NK-92 treated with Interleukin-12 subunit alpha and Interleukin-12 subunit beta, amount 100 ng/mL, for 24 hours (cell line): Measurements from ENCODE around the gene PPP1R26.
"Not testable (repeated sequence)": the region's sequence is repeated elsewhere in the genome, so short reads cannot be mapped to it uniquely, and the experiment has no call there.

Source experiments
- DNase-seq: peaks from one replicate; lab custom pipeline; 2025; lab: John Stamatoyannopoulos, UW

The PPP1R26 gene

DNA sequence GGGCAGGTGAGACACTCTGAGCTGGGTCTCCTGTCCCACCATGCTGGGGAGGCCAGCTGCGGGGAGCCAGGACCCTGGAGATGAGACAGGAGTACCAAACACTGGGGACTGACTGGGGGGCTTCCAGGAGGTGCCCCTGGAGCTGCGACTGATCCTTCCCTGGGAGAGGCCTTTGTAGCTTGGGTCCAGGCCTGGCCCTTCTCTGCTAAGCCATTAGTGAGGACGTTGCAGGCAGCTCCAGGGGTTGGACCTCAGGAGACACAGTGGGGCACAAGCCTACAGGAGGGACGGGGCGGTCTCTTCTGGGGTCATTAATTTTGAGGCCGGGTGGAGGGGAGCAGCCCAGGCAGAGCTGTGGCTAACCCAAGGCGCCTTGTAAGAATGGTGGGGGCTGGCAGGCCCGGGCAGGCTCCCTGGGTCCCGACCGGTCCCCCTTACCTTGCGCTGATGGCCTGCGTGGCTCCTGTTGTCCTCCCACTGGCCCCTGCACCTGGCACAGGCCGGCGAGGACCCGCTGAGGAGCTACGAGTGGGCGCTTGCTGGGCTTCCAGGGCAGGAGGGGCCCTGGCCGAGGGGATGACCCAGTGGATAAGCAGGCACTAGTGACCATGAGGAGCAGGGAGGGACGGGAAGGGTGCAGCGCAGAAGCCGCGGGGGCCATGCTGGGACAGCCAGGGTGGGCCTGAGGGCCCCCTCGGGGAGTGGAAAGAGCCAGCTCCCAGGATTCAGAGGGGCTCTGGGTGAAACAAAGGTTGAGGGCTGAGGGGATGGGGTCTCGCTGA, 26.0 kb downstream of the PPP1R26 start:
- no peak for DNase-seq

DNA sequence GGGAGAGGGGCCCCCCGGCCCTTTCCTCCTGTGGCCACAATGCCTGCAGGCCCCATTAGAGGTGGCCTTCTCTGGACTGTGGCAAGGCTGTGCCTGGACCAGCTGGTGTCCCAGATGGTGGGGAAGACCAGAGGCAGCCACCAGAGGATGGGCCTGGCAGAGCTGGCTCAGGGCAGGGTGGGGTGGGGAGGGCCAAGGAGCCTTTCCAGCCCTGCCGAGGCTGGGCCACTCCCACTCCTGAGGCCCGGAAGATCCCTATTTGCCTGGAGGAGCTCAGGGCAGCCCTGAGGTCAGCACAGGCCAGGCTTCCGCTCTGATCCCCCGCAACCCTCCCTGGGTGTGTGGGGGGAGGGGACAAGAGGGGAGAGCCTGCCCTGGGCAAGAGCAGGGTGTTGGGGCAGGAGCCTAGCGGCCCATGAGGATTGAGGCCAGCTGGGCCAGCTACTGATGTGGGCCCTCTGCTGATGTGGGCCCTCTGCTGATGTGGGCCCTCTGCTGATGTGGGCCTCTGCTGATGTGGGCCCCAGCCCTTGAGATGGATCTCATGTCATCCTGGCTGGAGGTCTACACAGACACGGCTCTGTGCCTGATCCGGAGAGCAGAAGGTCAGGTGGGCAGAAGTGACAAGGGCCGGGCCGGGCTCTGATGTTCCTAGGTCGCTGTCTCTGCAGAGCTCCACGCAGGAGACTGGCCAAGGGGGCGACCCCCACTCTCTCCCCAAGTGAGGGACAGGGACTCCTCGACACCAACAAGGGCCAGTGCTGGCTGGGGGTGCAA, 26.9 kb downstream of the PPP1R26 start:
- no peak for DNase-seq

DNA sequence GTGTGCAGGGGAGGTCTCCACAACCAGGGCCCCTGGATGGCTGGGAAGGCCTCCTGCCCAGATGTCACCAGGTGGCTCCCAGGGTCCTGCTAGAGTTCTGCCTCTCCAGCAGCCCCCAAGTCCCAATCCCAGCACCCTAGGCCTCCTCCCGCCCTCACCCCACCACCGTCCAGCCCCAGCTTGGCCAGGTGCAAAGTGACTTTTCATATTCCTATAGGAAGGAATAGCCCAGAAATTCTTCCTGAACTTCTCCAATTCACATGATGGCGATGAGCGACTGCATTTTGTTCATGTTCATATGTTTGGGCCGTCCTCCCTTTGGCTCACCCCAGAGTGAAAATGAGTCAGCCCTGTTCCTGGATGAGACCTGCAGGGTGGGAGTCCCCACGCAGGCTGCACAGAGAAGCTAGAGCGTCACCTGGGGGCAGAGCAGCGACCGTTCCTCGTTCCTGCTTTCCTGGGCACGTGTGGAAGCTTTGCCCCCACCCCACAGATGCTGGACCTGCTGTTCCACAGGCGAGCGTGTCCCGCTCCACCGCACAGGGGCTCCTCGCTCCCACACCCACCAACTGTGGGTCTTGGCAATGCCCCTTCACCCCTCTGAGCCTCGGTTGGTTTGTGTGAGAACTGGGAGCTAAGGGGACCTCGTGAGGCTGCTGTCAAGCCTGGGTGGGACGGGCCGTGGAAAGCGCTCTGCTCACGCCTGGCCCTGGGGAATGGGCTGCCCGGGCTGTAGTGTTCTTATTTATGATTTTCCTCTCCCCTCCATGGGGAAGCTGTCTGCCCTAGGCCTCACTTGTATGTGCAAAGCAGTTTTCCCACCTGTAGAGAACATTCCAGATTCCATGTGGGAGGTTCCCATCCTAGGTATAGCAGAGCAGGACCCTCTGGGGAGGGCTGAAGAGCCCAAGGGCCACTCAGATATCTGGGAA, 27.8 kb downstream of the PPP1R26 start:
- DNase-seq: no peak

DNA sequence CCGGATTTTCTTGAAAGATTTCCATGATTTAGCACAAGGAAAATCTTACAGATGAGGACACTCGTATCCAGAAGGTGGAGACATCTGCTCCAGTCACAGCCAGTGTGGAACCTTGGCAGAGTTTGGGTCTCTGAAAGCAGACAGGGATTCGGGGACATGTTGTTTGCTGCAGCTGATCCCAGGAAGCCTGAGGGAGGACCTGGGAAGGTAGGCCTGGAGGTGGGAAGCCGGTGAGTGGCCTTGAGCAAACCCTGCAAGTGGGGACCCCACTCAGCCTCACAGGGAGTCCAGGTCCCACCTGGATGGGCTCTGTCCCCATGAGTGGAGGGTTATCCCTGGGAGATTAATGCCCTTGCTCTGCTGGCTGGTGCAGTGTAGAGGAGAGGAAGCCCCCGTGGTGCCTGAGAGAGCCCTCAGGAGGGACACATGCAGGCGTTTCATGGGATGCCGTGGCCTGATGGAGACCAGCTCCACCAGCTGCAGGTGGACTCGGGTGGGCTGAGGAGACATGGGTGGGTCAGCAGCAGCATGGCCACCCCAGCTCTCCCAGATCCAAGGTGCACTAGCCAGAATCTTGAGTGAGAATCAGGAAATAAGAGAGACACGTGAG, 28.7 kb downstream of the PPP1R26 start:
- no peak for DNase-seq

DNA sequence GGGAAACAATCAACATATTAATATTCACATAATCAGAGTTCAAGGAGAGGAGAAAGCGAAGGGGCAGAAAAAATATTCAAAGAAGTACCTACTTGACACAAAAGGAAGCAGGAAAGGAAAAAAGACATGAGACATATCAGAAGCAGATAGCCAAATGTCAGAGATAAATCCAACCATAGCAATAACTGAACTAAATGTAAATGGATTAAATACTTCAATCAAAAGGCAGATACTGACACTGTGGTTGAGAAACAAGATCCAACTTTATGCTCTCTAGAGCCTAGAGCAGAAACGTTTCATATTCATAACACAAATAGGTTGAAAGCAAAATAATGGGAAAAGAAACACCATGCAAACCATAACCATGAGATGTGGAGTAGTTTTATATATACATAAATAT, 29.9 kb downstream of the PPP1R26 start:
- DNase-seq: no peak

DNA sequence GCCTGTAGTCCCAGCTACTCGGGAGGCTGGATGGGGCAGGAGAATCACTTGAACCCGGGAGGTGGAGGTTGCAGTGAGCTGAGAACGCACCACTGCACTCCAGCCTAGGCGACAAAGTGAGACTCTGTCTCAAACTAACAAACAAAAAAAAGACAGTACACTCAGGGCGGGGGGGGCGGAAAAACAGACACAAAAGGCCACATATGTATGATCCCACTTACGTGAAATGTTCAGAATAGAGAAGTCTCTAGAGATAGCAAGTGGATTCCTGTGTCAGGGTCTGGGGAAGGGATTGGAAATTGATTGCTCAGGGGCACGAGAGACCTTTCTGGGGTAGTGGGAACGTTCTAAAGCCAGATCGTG, 32.6 kb downstream of the PPP1R26 start:
- no peak for DNase-seq

DNA sequence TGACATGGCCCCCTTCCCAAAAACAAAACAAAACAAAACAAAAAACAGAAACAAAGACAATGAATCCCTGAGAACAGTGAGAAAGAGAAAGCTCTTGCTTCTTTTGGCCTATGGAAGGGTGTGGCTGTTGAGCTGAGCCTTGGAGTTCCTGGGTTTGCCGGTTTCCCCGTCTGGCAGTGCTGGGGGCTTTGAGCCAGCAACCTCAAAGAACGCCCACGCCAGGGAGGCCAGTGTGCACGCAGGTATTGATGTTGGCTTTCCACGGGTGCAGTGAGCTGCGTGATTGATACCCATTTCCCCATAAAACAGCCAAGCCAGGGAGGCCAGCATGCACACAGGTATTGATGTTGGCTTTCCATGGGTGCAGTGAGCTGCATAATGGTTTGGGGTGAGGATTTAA, 33.3 kb downstream of the PPP1R26 start:
- no peak for DNase-seq

DNA sequence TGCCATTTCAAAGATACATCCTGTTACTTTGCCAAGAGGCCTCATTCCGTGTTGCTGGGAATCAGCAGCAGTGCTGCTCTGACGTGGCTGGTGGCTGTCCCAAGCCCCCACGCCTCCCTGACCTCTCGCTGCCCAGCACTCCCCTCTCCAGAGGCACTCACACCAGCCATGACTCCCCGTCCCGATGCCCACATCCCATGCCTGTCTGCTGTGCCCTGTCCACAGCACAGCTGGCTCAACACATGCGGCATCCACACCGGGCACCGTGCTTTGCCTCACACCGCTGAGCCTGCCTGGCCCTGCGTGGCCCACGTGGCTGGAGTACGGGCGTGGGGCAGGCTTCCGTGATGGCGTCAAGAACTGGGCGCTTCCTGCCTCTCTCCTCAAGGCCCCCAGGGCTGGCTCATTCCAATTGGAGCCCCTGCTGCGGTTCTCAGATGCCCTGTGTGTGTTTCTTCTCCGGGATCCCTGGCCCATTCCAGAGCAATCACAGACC, 33.8 kb downstream of the PPP1R26 start:
- no peak for DNase-seq

DNA sequence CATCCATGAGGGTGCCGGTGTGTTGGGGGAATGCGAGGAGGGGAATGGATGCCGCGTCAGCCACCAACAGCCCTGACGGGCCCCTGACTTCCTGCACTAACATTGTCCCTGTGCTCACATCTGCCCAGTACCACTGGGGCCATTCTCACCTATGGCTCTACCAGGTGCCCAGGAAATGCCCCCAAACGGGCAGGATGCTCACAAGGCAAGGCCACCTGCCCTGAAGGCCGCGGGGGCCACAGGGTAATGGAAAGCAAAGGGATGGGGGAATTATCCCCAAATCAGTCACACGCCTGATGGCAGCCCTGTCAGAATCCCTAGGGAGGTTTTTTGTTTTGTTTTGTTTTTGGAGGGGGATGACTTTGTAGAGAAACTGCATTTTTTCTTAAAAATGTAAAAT, 34.3 kb downstream of the PPP1R26 start:
- not testable (repeated sequence) for DNase-seq

DNA sequence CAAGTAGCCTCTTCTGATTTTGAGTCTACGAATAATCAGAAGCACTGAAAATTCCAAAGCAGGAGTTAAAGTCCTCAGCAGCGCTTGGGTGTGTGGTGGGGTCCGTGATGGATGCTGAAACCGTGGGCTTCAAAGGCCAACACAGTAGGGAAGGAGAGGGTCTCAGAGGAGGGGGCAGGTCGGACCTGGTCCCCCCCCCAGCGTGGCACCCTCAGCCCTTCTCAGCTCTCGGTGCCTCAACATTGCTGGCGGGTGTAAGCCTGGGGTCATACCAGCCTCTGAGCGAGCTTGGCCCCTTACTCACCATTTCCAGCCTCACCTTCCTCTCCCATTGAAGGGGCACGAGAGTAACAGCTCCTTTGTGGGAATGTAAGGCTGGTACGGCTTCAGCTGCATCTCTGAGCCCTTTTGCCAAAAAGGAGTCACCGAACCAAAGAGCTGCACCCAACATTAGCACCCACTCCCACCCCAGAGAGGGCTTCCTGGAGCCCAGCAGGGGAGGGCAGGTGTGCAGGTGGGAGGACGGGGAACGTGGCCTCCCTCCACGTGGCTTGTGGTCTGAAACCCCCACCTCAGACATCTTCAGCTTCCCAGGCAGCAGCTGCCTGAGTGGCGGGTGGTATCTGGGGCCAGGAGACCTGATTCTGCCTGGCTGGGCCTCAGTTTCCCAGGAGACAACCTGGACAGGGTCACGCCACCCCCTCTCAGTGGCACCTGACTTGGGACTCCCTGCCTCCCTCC, 34.9 kb downstream of the PPP1R26 start:
- no peak for DNase-seq

DNA sequence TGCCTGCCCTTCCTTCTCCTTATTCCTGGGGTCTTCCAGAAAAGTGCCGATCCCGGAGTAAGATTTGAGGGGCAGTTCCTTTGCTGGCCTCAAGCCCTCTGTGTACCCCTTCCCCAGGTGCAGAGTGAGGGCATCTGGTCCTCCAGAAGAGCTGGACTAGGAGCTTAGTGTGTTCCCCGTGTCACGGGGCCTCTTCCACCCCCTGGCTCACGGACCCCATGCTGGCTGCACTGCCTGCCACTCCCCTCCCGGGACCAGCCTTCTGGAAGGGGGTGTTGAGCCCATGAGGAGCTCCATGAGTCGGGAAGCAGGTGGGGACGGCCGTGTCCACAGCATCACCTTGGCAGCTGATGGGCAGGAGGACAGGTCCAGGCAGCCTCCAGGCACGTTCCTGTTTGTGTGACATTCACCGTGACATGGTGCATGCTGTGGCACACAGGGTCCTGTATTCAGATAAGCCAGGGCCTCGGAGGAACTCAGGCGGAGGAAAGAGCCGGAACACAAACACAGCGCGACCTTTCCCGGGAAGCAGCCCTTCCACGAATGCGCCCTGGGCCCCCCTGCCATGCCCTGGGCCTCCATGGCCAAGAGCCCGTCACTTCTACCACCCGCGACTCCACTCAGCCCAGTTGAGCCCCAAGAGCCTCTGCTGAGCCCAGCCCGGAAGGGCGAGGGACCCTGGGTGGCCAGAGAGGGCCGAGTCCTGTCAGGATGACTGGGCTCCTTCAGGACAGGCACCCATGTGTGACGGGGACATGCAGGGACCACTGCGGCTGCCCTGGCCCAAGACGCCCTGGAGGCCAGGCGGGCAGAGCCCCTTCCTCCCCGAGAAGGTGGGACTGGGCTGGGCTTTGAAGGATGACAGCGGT, 35.7 kb downstream of the PPP1R26 start:
- no peak for DNase-seq

DNA sequence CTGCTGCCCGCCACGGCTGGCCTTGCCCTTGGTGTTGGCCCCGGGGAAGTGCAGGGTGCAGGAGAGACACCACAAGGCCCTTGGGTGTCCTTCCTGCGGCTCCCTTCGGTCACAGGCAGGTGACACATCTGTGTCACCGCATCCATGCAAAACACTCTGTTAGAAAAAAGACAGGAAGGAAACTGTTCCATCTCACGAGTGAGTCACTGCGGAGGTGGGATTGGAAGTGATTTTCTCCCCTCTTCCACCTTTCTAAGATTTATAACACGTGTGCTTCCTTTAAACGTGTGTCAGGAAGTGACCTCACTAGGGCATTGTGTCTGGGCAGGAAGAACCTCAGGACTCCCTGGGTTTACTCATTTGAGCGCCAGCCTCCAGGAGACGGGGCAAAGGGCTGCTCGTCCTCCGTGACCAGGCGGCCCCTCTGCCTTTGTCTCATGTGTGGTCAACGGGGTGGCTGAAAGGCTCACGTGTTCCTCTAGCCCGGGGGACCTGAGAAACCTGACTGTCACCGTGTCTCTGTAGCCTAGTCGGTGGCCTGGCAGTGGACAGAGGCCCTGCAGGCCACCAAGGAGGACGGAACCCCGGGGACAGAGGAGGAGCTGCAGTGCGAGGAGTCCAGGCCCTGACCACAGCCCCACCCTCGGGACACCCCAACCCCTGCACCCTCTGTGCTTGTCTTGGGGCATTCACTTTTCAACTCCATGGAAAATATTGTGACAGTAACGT, 36.7 kb downstream of the PPP1R26 start:
- DNase-seq: no peak

DNA sequence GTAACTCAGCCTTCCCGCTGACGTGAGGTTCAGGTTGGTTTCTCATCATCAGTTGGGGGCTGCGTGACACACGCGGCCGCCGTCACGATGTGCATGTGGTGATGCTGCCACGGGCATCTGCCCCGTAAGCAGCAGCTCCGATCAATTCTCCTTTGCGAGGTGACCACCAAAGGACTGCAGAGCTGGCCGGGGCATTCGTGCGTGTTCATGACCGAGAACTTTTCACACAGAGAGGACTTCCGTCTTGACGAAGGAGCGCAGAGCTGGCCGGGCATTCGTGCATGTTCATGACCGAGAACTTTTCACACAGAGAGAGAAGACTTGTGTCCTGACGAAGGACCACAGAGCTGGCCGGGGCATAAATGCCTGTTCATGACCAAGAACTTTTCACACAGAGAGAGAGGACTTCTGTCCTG, 37.8 kb downstream of the PPP1R26 start:
- DNase-seq: no peak

DNA sequence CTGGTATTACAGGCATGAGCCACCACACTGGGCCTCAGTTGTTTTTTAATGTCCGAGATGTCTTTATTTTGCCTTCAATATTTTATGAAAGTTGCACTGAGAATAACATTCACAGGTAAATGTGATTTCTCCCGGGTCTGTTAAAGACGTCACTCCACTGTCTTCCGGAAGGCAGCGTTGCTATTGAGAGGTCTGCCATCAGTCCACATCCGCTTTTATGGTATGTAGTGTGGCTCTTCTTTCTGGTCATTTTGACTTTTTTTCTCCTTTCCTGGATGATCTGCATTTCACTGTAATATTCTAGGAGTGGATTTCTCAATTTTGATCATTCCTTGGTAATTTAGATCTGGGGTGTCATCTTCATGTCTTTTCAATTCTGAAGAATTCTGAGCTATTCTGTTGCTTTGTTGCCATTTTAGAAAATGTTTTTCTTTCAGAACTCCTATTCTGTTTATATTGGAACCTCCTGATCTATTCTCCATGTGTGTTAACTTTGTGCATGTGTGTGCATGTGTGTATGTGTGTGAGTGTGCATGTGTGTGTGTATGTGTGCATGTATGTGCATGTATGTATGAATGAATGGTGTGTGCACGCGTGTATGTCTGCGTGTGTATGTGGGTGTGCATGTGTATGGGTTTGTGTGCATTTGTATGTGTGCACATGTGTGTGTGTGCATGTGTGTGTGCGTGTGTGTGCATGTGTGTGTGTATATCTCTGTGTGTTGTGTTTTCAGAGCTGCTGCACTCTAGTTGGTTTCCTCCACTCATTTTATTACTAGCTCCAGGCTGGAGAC, 39.8 kb downstream of the PPP1R26 start:
- DNase-seq: no peak

DNA sequence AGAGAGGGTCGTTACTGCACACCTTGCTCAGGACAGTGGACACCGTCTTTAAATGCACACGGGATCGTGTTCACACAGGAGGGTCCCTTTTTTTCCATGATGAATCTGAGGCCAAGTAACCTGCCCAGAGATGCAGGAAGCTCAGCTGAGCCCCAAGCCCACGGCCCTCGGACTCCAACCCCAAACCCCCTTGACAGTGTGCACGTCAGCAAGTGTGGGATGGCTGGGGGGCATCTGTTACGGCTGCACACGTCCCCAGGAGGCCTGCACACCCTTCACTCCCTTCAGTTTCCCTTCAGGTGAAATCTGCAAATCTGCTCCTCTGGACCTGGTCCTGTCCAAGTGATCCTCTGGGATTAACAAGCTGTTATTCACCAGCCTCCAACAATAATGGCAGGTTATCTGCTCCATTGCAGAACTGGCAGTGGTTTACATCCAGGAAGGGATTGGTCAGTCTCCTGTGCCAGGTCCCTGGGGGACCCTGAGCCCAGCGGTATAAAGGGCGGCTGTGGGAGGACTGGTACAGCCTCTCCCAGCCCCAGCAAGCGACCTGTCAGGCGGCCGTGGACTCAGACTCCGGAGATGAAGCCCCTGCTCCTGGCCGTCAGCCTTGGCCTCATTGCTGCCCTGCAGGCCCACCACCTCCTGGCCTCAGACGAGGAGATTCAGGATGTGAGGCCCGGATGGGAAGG, 41.5 kb downstream of the PPP1R26 start, which contains the start of gene LCN1:
Gene LCN1, plus strand, starts transcription at position 525 of the 692 bp plus-strand sequence. Its CDS starts 58 bp downstream, at position 583.
- no peak for DNase-seq

DNA sequence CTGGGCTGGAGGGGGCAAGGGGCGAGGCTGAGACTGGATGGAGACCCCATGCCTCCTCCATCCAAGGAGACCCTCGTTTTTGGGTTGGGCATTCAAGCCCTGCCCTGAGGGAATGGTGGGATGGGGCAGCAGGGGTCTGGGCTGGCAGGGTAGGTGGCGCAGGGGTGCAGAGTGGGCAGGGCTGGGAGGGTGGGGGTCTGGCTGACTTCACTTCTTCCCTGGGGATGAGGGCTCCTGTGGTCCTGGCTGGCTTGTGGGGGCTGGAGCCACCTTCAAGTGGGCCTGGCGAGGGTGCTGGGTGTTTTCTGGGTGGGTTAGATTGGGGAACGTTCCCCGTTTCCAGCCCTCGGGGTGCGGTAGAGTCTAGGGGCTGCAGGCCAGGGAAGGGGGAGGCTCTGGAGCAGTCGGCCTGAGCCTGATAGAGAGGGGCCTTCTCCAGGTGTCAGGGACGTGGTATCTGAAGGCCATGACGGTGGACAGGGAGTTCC, 42.1 kb downstream of the PPP1R26 start:
- no peak for DNase-seq

DNA sequence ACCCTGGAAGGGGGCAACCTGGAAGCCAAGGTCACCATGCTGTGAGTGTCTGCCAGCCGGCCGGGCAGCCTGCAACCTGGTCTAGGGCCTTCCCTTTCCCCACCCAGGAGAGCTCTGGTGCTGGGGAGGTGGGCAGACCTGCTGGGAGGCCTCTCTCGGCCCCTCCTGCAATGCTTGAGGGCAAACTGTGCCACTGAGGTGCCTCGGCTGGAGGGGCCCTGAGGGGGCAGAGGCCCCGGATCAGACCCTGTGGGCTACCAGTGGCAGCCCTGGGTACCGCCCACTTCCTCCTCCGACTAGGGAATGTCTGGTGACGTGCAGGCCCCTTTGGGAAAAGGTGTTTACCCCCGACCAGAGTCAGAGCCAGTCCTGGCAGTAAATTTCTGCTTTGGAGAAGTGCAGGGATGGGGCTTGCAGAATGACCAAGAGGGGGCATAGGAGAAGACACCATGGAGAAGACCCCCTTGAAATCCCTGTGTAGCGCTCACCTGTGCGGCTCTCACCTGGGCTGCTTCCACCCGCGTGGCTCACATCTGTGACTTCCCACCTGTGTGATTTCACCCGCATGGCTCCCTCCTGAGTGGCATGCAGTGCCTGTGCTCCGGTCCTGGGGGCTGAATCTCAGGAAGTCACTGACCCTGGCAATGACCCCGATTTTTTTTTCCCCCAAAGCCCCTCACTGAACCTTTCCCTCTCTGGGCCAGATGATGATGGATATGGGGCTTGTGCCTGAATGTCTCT, 42.7 kb downstream of the PPP1R26 start:
- DNase-seq: no peak
